ENCODE measurements around the gene FKBP5. TPM values are rescaled to one million over a fixed set of nuclear protein-coding genes. Genes with fewer than 3 reads are reported as not detected.

Gene FKBP5
- polyA plus RNA-seq, 1 donor from 2014 or later, result 1.2 TPM

GRCh38 chr6:35710241-35710847 lies 21.6 kb upstream of the FKBP5 start:
- Histone ChIP-seq H3K79me2 (replicated peaks; ENCODE audit: insufficient read depth, low read length) (no peaks in the 10 kb centered on the region), H3K9me2 (ENCODE audit: insufficient read depth, low read length) (no peaks in the 10 kb centered on the region), H3K36me3 (ENCODE audit: insufficient read depth, low read length) (no peaks in the 10 kb centered on the region), H2AFZ (ENCODE audit: low read depth, low read length) (no peak overlapping the region), H3K4me2 (ENCODE audit: low read length) (no peak overlapping the region), H3K27me3 (ENCODE audit: insufficient read depth, low read depth, low read length) (no peaks in the 10 kb centered on the region), H3K4me3 (ENCODE audit: low read length) (no peak overlapping the region), H3K9ac (ENCODE audit: low read length) (no peak overlapping the region), H3K27ac (ENCODE audit: low read length) (no peak overlapping the region), H3F3A (ENCODE audit: insufficient read depth, low read length, poor library complexity, severe bottlenecking) (no peaks in the 10 kb centered on the region), H3K9me3 (ENCODE audit: low read length) (no peaks in the 10 kb centered on the region), H4K20me1 (ENCODE audit: insufficient read depth) (no peaks in the 10 kb centered on the region)
- no peak for TF ChIP-seq TAF1 (IDR thresholded peaks at IDR 0.05; ENCODE audit: low read depth)
- no peak for TF ChIP-seq POLR2AphosphoS5 (IDR thresholded peaks at IDR 0.05)
- no peak for TF ChIP-seq CTCF (IDR thresholded peaks at IDR 0.05; ENCODE audit: poor library complexity, severe bottlenecking)
- no peak for TF ChIP-seq MXI1 (conservative IDR thresholded peaks at IDR 0.05; ENCODE audit: poor library complexity, severe bottlenecking)
- TF ChIP-seq RAD21 (conservative IDR thresholded peaks at IDR 0.05), result no peak
- TF ChIP-seq REST (IDR thresholded peaks at IDR 0.05; ENCODE audit: borderline replicate concordance), result no peak
- TF ChIP-seq EP300 (conservative IDR thresholded peaks at IDR 0.05; ENCODE audit: poor library complexity, severe bottlenecking), result no peak
- no peak for TF ChIP-seq SMC3 (conservative IDR thresholded peaks at IDR 0.05; ENCODE audit: poor library complexity)

GRCh38 chr6:35708585-35708984 lies 19.9 kb upstream of the FKBP5 start:
- Histone ChIP-seq H3K27me3 (ENCODE audit: insufficient read depth, low read depth, low read length) (no peaks in the 10 kb centered on the region), H3F3A (ENCODE audit: insufficient read depth, low read length, poor library complexity, severe bottlenecking) (no peaks in the 10 kb centered on the region), H3K4me3 (ENCODE audit: low read length) (no peak overlapping the region), H3K27ac (ENCODE audit: low read length) (no peak overlapping the region), H2AFZ (ENCODE audit: low read depth, low read length) (no peak overlapping the region), H4K20me1 (ENCODE audit: insufficient read depth) (no peaks in the 10 kb centered on the region), H3K9me3 (ENCODE audit: low read length) (no peaks in the 10 kb centered on the region), H3K79me2 (replicated peaks; ENCODE audit: insufficient read depth, low read length) (no peaks in the 10 kb centered on the region), H3K9me2 (ENCODE audit: insufficient read depth, low read length) (no peaks in the 10 kb centered on the region), H3K9ac (ENCODE audit: low read length) (no peak overlapping the region), H3K4me2 (ENCODE audit: low read length) (no peak overlapping the region), H3K36me3 (ENCODE audit: insufficient read depth, low read length) (no peaks in the 10 kb centered on the region)
- no peak for TF ChIP-seq EP300 (conservative IDR thresholded peaks at IDR 0.05; ENCODE audit: poor library complexity, severe bottlenecking)
- TF ChIP-seq TAF1 (IDR thresholded peaks at IDR 0.05; ENCODE audit: low read depth), result no peak
- TF ChIP-seq REST (IDR thresholded peaks at IDR 0.05; ENCODE audit: borderline replicate concordance), result no peak
- no peak for TF ChIP-seq MXI1 (conservative IDR thresholded peaks at IDR 0.05; ENCODE audit: poor library complexity, severe bottlenecking)
- no peak for TF ChIP-seq RAD21 (conservative IDR thresholded peaks at IDR 0.05)
- TF ChIP-seq EZH2 (IDR thresholded peaks at IDR 0.05; ENCODE audit: borderline replicate concordance, insufficient read depth, low read length, poor library complexity, severe bottlenecking), result no peak
- no peak for TF ChIP-seq CTCF (IDR thresholded peaks at IDR 0.05; ENCODE audit: poor library complexity, severe bottlenecking)
- no peak for TF ChIP-seq SMC3 (conservative IDR thresholded peaks at IDR 0.05; ENCODE audit: poor library complexity)
- TF ChIP-seq POLR2AphosphoS5 (IDR thresholded peaks at IDR 0.05), result no peak

All from neural cell (in vitro differentiated cells).